H1 (cell line): Measurements from ENCODE around the gene SIK3. TPM values are rescaled to one million over a fixed set of nuclear protein-coding genes. Genes with fewer than 3 reads are reported as not detected.

Experiments used
- CTCF ChIA-PET: fragments of 300-600 bp; sonication (Branson Sonifier 250); formaldehyde crosslinking; loops from one replicate; lab custom pipeline; 2021; ENCODE audit not compliant: partially characterized antibody; lab: Charles Lee
- POLR2A ChIA-PET: fragments of 300-600 bp; sonication (Branson Sonifier 250); formaldehyde crosslinking; loops from one replicate; lab custom pipeline; 2021; ENCODE audit warnings: inconsistent platforms; ENCODE audit not compliant: partially characterized antibody; lab: Charles Lee
- DNase-seq, 2 experiments: peaks; one replicate each; pipeline versions ENCODE4 v3.0.0 to v3.0.0-alpha.2; 2010 to 2022; ENCODE audit warnings: low spot score in 2 of 2, low read depth in 1 of 2, mixed read lengths in 1 of 2
- FAIRE-seq: peaks from 2 replicates; lab custom pipeline; 2011; peaks lifted over from hg19 to GRCh38; lab: Jason Lieb, UNC
- H2AFZ ChIP-seq: 2 replicates; pipeline ENCODE4 v1.8.1; 2012; ENCODE audit warnings: low read length, inconsistent platforms
- H2AK5ac ChIP-seq: 2 replicates; pipeline ENCODE4 v1.6.1; 2013; ENCODE audit warnings: low read depth, low read length
- H2BK120ac ChIP-seq: replicated peaks from 2 replicates; pipeline ENCODE3; 2013; ENCODE audit warnings: low read depth, low read length, inconsistent platforms
- H2BK12ac ChIP-seq: 2 replicates; pipeline ENCODE4 v1.6.1; 2013; ENCODE audit warnings: low read depth, low read length
- H2BK15ac ChIP-seq: 2 replicates; pipeline ENCODE4 v1.6.1; 2013; ENCODE audit warnings: low read length
- H2BK20ac ChIP-seq: 2 replicates; pipeline ENCODE4 v1.6.1; 2013; ENCODE audit warnings: low read length
- H2BK5ac ChIP-seq: 2 replicates; pipeline ENCODE4 v1.6.1; 2013; ENCODE audit warnings: low read depth, low read length
- H3K14ac ChIP-seq: 2 replicates; pipeline ENCODE4 v1.6.1; 2013; ENCODE audit warnings: inconsistent platforms; ENCODE audit not compliant: insufficient read length
- H3K18ac ChIP-seq: 2 replicates; pipeline ENCODE4 v1.6.1; 2013; ENCODE audit warnings: low read length; ENCODE audit errors: extremely low read depth
- H3K23ac ChIP-seq: 2 replicates; pipeline ENCODE4 v1.6.1; 2013; ENCODE audit warnings: inconsistent platforms; ENCODE audit not compliant: insufficient read length
- H3K23me2 ChIP-seq: 2 replicates; pipeline ENCODE4 v1.6.1; 2013; ENCODE audit warnings: low read depth, low read length
- H3K27ac ChIP-seq: 2 replicates; pipeline ENCODE4 v1.6.1; 2011; ENCODE audit warnings: low read depth, low read length, inconsistent platforms
- H3K27me3 ChIP-seq, 4 experiments: replicated peaks in 1 of 4; 1 replicate in 1 of 4; 2 replicates in 3 of 4; pipeline versions ENCODE4 v1.6.1 to v1.8.1; 2011 to 2013; ENCODE audit warnings: low read length in 3 of 4, mild to moderate bottlenecking in 3 of 4, inconsistent platforms in 2 of 4, mixed read lengths in 2 of 4, moderate library complexity in 1 of 4; ENCODE audit not compliant: control insufficient read depth in 3 of 4, insufficient read depth in 3 of 4; ENCODE audit errors: extremely low read depth in 1 of 4
- H3K36me3 ChIP-seq, 4 experiments: 2 replicates each; pipeline versions ENCODE4 v1.6.1 to v1.8.1; 2011 to 2013; ENCODE audit warnings: mild to moderate bottlenecking in 4 of 4, low read length in 3 of 4, moderate library complexity in 2 of 4, control low read depth in 1 of 4, inconsistent platforms in 1 of 4; ENCODE audit not compliant: insufficient read depth in 4 of 4, control insufficient read depth in 2 of 4
- H3K4ac ChIP-seq: replicated peaks from 2 replicates; pipeline ENCODE3; 2013; ENCODE audit warnings: low read length, low read depth, mixed read lengths, inconsistent platforms; ENCODE audit not compliant: insufficient read length
- H3K4me1 ChIP-seq, 4 experiments: replicated peaks in 1 of 4; 1 replicate in 1 of 4; 2 replicates in 3 of 4; pipeline versions ENCODE4 v1.6.1 to v1.8.1; 2011 to 2013; ENCODE audit warnings: low read length in 3 of 4, inconsistent platforms in 2 of 4, mixed read lengths in 1 of 4; ENCODE audit not compliant: insufficient read depth in 4 of 4, control insufficient read depth in 3 of 4
- H3K4me2 ChIP-seq, 2 experiments: 2 replicates each; pipeline versions ENCODE4 v1.6.1 to v1.8.1; 2011 to 2013; ENCODE audit warnings: low read depth in 2 of 2, low read length in 2 of 2, control low read depth in 1 of 2, inconsistent platforms in 1 of 2, mild to moderate bottlenecking in 1 of 2; ENCODE audit not compliant: insufficient read depth in 1 of 2
- H3K4me3 ChIP-seq, 4 experiments: fragments of 200-600, 300-600 bp in 1 of 4; sonication (generic), shearing (Covaris generic), sonication (Bioruptor Twin) in 1 of 4; 2 replicates each; pipeline versions ENCODE4 v1.5.1 to v1.8.1; 2011 to 2016; ENCODE audit warnings: low read length in 4 of 4, low read depth in 3 of 4, control low read depth in 2 of 4, inconsistent platforms in 2 of 4, mild to moderate bottlenecking in 2 of 4, mixed read lengths in 1 of 4, moderate library complexity in 1 of 4; ENCODE audit not compliant: insufficient read depth in 2 of 4; ENCODE audit errors: extremely low read depth in 1 of 4
- H3K56ac ChIP-seq: replicated peaks from 2 replicates; pipeline ENCODE3; 2013; ENCODE audit warnings: low read depth, mild to moderate bottlenecking, mixed read lengths, low read length, inconsistent platforms; ENCODE audit not compliant: insufficient read length
- H3K79me1 ChIP-seq: 2 replicates; pipeline ENCODE4 v1.6.1; 2013; ENCODE audit warnings: low read depth, low read length, control low read depth
- H3K79me2 ChIP-seq, 2 experiments: 2 replicates each; pipeline versions ENCODE4 v1.6.1 to v1.8.1; 2012 to 2013; ENCODE audit warnings: low read length in 2 of 2, mild to moderate bottlenecking in 2 of 2, inconsistent platforms in 1 of 2; ENCODE audit not compliant: insufficient read depth in 2 of 2, control insufficient read depth in 1 of 2
- H3K9ac ChIP-seq, 4 experiments: replicated peaks in 1 of 4; 1 replicate in 1 of 4; 2 replicates in 3 of 4; pipeline versions ENCODE4 v1.6.1 to v1.8.1; 2011 to 2013; ENCODE audit warnings: low read depth in 3 of 4, low read length in 3 of 4, control low read depth in 2 of 4, mild to moderate bottlenecking in 2 of 4, moderate library complexity in 2 of 4, inconsistent platforms in 1 of 4; ENCODE audit errors: extremely low read depth in 1 of 4
- H3K9me3 ChIP-seq, 2 experiments: 2 replicates each; pipeline versions ENCODE4 v1.6.1 to v1.8.1; 2012 to 2013; ENCODE audit warnings: mild to moderate bottlenecking in 2 of 2, moderate library complexity in 2 of 2, control low read depth in 1 of 2, inconsistent platforms in 1 of 2, low read depth in 1 of 2, low read length in 1 of 2, mixed read lengths in 1 of 2; ENCODE audit not compliant: insufficient read depth in 2 of 2
- H4K20me1 ChIP-seq, 2 experiments: replicated peaks in 1 of 2; 2 replicates each; pipeline versions ENCODE3 to v1.8.1; 2011 to 2013; ENCODE audit warnings: inconsistent platforms in 2 of 2, low read length in 2 of 2, mild to moderate bottlenecking in 1 of 2; ENCODE audit not compliant: insufficient read depth in 2 of 2, control insufficient read depth in 1 of 2
- H4K5ac ChIP-seq: 2 replicates; pipeline ENCODE4 v1.6.1; 2013; ENCODE audit warnings: low read length, low read depth, mixed read lengths, inconsistent platforms; ENCODE audit not compliant: insufficient read length
- H4K8ac ChIP-seq: 2 replicates; pipeline ENCODE4 v1.8.0; 2013; ENCODE audit warnings: mild to moderate bottlenecking, moderate library complexity, low read length, inconsistent platforms; ENCODE audit not compliant: insufficient read depth; ENCODE audit errors: extremely low read depth
- H4K91ac ChIP-seq: replicated peaks from 2 replicates; pipeline ENCODE3; 2013; ENCODE audit warnings: low read length, mixed read lengths, inconsistent platforms; ENCODE audit not compliant: insufficient read length
- KDM1A ChIP-seq: fragments of 200-600, 300-600 bp; sonication (generic); IDR thresholded peaks from 2 replicates; pipeline ENCODE4 v1.7.1; 2016; ENCODE audit warnings: mild to moderate bottlenecking, low read length, borderline replicate concordance
- KDM5A ChIP-seq: fragments of 200-600 bp; IDR thresholded peaks from 2 replicates; pipeline ENCODE4 v1.7.1; 2012; ENCODE audit warnings: mild to moderate bottlenecking, low read length, inconsistent platforms, mixed read lengths
- POU5F1 ChIP-seq: IDR thresholded peaks from 2 replicates; pipeline ENCODE4 v1.6.1; 2011; ENCODE audit warnings: low read depth, mild to moderate bottlenecking, low read length, moderate library complexity
- SIN3A ChIP-seq, 2 experiments: IDR thresholded peaks in 1 of 2; conservative IDR thresholded peaks in 1 of 2; 2 replicates each; pipeline ENCODE4 v1.6.1; 2011 to 2012; ENCODE audit warnings: low read length in 2 of 2, improper control_type of control experiment in 1 of 2, low read depth in 1 of 2, mild to moderate bottlenecking in 1 of 2
- YY1 ChIP-seq: IDR thresholded peaks from 2 replicates; pipeline ENCODE4 v1.6.1; 2011; ENCODE audit warnings: low read depth, mild to moderate bottlenecking, low read length
- WGBS, 2 experiments: shearing (Covaris generic) in 1 of 2; methylation state at CpG; one replicate each; pipeline versions ENCODE4 v1.1.6 to v1.1.7; 2013 to 2015; ENCODE audit warnings: low lambda C conversion rate in 2 of 2, mixed read lengths in 2 of 2, inconsistent platforms in 1 of 2, low coverage in 1 of 2, missing lambda C conversion rate in 1 of 2; ENCODE audit not compliant: insufficient replicate concordance in 2 of 2, insufficient coverage in 1 of 2, insufficient read length in 1 of 2; ENCODE audit errors: extremely low coverage in 1 of 2, missing lambda C conversion rate in 1 of 2; 5-methylcytosine and 5-hydroxymethylcytosine counted together
- polyA plus RNA-seq, 7 experiments: library from polyadenylated mRNA; depleted of rRNA in 3 of 7; stranded (reverse) in 5 of 7; unstranded in 2 of 7; fragments of >200 nt in 5 of 7; fragments of 200-250 nt in 2 of 7; gene quantifications; 1 replicate in 5 of 7; 2 replicates in 1 of 7; 4 replicates in 1 of 7; pipeline versions ENCODE4 v1.2.1 to v1.2.3, GENCODE V29; 2011 to 2013; ENCODE audit warnings: missing spikeins in 2 of 7, mixed read lengths in 2 of 7
- total RNA-seq: library from RNA; stranded (reverse); fragmentation: NEBNext Ultra II Directional; extraction: Animal tissue kit (Norgen Biotek cat#: 25700); gene quantifications from 2 replicates; pipeline ENCODE4 v1.2.1, GENCODE V29; 2021
- TF ChIP-seq, protein P1 (sequence below): IDR thresholded peaks from 2 replicates; pipeline ENCODE4 v1.6.1; 2011; ENCODE audit warnings: low read depth, mild to moderate bottlenecking, low read length; ENCODE audit not compliant: insufficient read depth

The SIK3 gene
- total and polyA plus RNA-seq, 2 of the 8 experiments (the other 6 are each of a cell fraction or from before 2014, with no cell fraction given): 19.9 to 32.1 TPM

DNA sequence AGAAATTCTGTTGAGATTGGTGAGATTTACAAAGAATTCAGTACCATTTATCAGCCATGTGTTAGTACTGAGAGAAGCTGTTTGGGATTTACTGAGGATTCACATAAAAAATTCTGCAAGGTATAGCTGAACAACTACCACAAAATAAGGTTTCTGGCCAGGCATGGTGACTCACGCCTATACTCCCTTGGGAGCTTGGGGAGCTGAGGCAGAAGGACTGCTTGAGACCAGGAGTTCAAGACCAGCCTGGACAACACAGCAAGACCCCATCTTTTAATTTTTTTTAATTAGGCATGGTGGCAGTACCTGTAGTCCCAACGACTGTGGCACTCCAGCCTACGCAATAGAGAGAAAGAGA, 86.7 kb downstream of the SIK3 start:
- Histone ChIP-seq H4K91ac (no peak overlapping the region), H3K36me3 (no peaks in the 10 kb centered on the region), H3K4me1 (peaks cover 3 to 8% (median 5%) of the 10 kb centered on the region in 4 experiments; a peak in 6 of 7 replicates), H3K27ac (no peak overlapping the region), H2BK12ac (no peak overlapping the region), H3K79me1 (no peaks in the 10 kb centered on the region; the same call in 1 of the 2 replicates), H2AFZ (no peak overlapping the region), H3K9ac (no peak overlapping the region), H3K14ac (no peak overlapping the region), H3K9me3 (no peaks in the 10 kb centered on the region), H2BK20ac (no peak overlapping the region), H3K4ac (no peak overlapping the region), H3K23ac (no peak overlapping the region), H3K4me3 (no peak overlapping the region), H4K5ac (no peak overlapping the region), H4K8ac (no peak overlapping the region), H2BK120ac (no peak overlapping the region), H2AK5ac (no peak overlapping the region), H4K20me1 (peaks cover under 1 to 2% of the 10 kb centered on the region in 2 experiments), H3K56ac (no peak overlapping the region), H3K18ac (no peak overlapping the region), H3K27me3 (no peaks in the 10 kb centered on the region), H2BK5ac (no peak overlapping the region; the same call in 1 of the 2 replicates), H2BK15ac (no peak overlapping the region), H3K79me2 (peaks cover 0 to 25% of the 10 kb centered on the region in 2 experiments; a peak in 2 of 4 replicates), H3K4me2 (no peak overlapping the region), H3K23me2 (no peaks in the 10 kb centered on the region)
- DNase-seq (no peak), FAIRE-seq (no peak)
- TF ChIP-seq KDM1A (0 out of 2 replicates have a peak, but pooled peaks have one; percentile 29), KDM5A (no peak), POU5F1 (no peak), YY1 (no peak), SIN3A (conservative IDR thresholded peaks at IDR 0.05 in 1 of 2, IDR thresholded peaks at IDR 0.05 in 1 of 2; ENCODE audit: low read depth in 1 of 2, low read length in 2 of 2) (no peak)
- TF ChIP-seq, protein P1, sequence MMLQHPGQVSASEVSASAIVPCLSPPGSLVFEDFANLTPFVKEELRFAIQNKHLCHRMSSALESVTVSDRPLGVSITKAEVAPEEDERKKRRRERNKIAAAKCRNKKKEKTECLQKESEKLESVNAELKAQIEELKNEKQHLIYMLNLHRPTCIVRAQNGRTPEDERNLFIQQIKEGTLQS: no peak
- ChIA-PET CTCF (interaction anchor here (1.1 kb wide), 1 partner anchor 15 kb away, joined by 3 read pairs; no protein-coding TSS in a partner anchor), POLR2A (no interaction called here)
- WGBS, 2 experiments: 89% methylated on average over 3 of the region's 3 CpGs; no CpG with 5 or more reads in 1 of the 2 experiments
